Measurements from ENCODE around the gene RNF217.
"Not testable (repeated sequence)": the region's sequence is repeated elsewhere in the genome, so short reads cannot be mapped to it uniquely, and the experiment has no call there.

Gene RNF217

DNA sequence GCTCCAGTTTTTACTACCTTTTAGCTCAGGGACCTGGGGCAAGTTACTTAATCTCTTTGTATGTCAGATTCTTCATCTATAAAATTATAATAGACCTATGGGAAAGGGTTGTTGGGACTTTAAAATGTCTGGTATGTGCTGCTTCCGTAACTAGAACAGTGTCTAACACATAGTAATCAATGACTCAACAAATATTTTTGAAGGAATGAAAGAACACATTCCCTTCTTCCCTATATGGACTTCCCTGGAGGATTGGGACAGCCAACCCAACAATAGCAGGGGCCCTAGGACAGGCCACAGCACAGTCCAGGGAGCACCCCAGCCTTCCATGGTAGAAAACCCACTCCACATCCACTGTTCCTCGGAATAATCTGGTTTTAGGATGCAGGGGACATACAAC, 140.7 kb downstream of the RNF217 start:
- DNase-seq: no peak

DNA sequence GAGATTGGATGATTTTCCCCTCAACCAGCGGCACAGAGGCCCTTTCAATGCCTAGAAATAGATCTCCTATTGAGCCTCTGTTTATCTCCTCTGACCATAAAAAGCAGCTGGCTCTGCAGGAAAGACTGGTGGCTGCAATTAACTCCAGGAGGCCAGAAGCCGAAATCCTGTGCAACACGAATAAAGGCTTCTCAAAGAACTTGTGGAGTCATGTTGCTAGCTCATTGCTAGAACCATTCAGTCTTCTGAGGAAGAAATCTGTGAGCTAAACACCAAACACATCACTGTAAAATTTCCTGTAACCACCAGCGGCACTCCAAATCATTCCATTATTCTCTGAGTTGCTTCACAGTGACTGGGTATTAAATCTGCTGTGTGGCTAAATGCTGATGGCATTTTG, 142.2 kb downstream of the RNF217 start:
- no peak for DNase-seq

DNA sequence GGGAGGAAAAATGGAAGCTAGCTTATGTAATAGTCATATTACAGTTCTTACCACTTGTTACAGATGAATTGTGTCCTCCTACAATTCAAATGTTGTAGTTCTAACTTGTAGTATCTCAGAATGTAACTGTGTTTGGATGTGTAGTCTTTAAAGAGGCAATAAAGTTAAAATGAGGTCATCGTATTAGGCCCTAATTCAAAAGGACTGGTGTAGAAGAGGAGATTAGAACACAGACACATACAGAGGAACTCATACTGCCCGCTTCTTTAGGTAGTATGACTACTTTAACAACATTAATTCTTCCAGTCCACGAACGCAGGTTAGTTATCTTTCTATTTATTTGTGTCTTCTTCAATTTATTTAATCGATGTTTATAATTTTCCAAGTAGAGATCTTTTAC, 144.8 kb downstream of the RNF217 start:
- DNase-seq: no peak

DNA sequence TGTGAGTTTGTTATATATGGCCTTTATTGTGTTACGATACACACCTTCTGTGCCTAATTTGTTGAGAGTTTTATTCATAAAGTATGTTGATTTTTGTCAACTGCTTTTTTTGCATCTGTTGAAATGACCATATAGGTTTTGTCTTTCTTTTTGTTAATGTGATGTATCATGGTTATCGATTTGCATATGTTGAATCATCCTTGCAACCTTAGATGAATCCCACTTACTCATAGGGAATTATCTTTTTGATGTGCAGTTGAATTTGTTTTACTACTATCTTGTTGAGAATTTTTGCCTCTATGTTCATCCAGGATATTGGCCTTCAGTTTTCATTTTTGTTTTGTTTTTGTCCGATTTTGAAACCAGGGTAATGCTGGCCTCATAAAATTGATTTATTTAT, 145.7 kb downstream of the RNF217 start:
- no peak for DNase-seq

DNA sequence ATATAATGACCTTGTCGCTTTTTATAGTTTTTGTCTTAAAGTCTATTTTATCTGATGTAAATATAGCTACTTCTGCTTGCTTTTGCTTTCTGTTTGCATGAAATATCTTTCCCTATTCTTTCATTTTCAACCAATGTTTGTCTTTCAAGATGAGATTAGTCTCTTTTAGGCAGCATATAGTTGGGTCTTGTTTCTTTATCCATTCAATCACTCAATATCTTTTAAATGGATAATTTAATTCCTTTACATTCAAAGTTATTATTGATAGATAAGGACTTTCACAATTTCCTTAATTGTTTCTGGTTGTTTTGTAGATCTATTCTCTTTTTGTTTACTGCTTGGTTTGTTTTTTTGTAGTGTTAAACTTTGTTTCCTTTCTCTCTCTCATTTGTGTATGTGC, 147.8 kb downstream of the RNF217 start:
- DNase-seq: no peak

DNA sequence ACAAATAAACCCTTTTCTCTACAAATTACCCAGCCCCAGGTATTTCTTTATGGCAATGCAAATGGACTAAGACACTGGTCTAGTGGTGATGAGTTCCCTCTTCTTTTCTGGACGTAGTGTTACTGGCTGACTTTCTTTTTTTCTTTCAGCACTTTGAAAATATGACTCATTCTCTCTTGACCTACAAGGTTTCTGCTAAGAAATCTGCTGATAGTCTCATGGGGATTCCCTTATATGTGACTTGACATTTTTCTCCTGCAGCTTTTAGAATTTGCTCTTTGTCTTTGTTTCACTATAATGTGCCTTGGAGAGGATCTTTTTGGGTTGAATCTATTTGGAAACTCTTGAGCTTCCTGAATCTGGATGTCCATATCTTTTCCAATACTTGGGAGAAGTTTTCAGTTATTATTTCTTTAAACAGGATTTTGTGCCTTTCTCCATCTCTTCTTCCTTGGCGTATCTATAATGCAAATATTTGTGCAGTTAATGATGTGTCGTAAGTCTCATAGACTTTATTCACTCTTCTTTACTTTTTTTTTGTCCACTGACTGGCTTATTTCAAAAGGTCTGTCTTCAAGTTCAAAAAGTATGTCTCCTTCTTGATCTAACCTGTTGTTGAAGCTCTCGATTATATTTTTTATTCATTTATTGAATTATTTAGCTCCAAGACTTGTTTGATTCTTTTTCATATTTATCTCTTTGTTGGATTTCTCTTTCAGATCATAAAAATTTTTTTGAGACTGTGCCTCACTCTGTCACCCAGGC, 149.2 kb downstream of the RNF217 start:
- no peak for DNase-seq

DNA sequence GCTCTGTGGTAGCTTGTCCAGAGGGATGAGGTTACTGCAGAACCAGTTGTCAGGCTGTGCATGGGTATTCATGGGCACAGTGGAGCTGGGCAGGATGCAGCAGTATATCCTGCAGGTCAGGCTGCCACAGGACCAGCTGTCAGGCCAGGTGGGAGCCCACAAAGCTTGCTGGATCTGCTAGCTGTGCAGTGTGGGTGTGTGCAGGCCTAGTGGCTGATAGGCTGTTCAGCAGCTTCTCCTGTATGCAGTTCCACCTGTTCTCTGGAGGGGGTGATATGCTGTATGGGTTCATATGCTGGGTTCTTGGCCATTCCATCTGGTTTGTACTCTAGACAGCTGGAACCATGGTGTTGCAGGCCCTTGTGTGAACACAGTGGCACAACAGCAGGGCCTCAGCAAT, 150.7 kb downstream of the RNF217 start:
- DNase-seq: no peak

DNA sequence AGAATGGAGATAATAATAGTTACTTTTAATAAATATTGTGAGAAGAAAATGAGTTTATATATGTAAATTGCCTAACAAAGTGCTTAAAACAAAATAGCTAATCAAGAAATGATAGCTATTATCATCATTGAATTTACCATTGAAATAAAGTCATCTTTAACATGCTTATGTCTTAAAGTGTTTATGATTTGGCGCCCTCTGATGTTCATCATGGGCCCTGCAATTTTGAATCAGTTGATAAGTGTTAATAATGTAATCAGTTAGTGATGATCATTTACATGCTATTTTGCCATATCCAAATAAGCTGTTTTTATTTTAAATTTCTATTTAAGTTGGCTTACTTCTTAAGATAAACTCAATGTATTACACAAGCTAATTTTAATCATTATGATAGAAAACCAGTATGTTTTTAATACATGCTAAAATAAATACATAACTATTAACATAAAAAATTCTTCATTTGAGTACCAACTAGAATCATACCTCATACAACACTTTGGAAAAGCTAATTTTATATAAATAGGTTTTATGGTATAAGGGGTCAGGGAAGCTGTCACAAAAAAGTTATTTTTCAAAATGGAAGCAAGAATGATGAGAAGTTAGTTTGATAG, 152.1 kb downstream of the RNF217 start:
- peak; percentile 17 for DNase-seq

DNA sequence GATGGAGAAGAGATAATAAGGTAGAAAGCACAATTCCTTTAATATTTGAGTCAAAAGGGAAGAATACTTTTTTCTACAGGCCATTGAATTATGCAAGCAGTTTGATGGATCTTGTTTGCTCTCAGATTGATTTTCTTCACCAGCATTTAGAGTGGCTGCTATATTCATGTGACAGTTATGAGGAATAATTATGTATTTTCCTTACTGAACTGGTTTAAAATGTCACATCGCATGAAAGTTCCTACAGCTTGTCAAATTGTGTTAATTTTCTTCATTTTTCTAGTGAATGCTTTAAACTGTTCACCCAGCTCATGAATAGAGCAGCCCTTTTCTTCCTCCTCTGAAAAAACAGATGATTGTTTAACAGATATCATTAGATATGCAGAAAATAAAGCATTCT, 153.9 kb downstream of the RNF217 start:
- no peak for DNase-seq

DNA sequence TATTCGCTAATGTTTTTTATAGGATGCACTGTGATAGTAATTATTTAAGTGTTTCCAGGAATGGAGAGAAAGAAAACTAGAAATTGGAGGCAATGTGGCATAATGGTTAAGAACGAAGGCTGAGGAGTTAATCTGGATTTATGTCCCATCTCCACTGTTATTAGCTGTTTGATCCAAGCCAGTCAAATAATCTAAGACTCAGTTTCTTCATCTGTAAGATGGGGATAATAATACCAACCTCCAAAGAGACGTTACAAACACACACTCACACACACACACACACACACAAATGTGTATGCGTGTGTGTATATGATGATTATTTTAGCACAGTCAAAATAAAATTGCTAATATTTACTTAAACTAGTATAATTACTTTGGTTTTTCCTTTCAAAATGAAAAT, 154.5 kb downstream of the RNF217 start:
- DNase-seq: no peak

DNA sequence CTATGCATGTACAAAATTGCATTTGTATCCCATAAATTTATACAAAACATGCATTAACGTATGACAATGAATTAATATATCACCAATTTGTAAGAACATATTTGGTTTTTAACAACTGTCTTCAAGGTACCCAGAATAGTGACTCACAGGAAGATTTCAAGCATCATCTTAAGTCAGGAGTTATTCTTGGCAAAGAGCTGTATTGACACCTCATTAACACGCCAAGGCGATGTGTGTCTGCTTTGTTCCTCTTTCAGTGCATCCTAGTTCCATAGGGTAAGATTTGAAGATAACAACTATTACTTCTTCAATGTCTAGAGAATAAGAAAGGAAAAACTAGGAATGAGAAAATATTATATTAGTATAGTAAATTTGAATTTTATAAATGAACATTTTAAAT, 155.6 kb downstream of the RNF217 start:
- DNase-seq: no peak

DNA sequence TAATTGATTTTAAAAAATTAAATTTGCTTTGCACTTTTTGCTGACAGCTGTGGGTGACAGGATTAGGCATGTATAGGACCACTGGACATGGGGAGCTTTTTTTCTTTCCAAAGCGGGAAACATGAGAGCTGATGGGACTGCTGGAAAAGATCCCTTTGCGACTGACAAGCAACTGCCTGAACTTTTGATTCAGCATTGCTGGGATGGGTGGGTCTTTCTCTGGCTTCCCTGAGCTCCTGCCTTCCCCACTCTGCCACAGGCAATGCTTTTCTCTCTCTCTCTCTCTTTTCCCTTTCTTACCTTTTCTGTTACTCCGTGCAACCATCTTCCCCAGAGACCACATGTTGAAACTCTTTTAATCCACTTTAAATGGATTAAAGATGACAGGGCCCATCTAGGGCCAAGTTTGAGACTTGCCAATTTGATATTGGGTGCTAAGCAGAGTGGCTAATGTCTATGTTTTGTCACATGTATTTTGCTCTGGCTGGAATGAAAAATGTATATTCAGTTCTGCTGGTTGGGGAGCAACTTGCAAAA, 157.9 kb downstream of the RNF217 start:
- DNase-seq: no peak

DNA sequence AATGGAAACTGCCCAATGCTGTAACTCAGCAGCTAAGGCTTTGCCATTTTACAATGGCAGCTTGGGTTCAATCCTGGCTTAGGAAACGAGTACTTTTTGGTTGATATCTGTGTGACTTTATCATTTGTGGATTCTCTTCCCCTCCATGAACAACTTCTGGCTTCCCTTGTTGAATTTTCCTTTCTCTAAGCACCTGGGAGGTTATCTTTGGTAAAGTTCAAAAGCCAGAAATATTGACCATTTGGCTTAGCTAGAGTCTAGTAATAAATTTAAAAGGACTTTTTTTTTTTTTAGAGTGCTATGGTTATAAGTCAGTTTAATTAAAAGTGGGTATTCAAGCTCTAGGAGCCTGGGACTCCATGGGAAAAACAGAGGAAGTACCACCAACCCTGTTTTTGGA, 159.7 kb downstream of the RNF217 start:
- no peak for DNase-seq

DNA sequence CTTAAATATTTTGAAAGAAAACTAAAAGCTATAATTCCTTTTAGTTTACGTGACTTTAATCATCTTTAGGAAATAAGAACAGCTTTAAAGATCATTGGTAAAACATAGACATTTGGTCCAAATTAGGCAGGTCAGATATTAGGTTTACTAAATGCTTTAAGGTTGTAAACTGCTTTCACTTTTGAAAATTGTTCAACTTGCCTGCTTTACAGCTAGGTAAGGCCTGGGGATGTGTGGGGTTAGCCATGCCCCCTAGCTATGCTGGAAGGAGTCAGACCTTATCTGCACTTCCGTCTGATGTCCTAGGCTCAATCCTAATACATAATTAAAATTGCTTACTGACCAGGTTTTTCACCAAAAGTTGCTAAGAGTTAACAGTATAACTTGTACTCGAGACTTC, 160.8 kb downstream of the RNF217 start:
- no peak for DNase-seq

DNA sequence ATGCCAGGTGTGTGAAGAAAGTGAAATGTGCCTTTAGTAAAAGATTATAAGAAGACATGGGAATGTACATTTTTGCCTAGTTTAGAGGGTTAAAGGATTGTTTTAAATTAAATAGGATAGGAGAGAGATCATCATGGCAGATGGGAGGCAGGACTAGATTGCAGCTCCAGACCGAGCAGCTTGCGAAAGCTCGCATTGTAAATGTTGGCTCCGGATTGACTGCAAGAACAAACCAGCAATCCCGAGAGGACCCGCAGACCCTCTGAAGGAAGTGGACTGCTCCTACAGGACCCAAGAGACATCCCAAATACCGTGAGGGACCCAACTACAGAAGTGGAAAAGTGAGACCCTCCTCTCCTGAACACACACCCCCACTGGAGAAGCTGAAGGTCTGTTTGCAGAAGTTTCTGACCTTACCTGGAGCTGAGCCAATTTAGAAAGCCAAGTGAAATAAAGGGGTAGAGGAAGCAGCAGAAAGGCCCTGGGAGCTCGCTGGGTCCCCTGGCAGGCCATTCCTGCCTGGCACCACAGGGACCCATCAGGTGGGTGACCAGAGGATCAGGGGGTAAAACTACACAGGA, 161.3 kb downstream of the RNF217 start:
- DNase-seq: no peak

DNA sequence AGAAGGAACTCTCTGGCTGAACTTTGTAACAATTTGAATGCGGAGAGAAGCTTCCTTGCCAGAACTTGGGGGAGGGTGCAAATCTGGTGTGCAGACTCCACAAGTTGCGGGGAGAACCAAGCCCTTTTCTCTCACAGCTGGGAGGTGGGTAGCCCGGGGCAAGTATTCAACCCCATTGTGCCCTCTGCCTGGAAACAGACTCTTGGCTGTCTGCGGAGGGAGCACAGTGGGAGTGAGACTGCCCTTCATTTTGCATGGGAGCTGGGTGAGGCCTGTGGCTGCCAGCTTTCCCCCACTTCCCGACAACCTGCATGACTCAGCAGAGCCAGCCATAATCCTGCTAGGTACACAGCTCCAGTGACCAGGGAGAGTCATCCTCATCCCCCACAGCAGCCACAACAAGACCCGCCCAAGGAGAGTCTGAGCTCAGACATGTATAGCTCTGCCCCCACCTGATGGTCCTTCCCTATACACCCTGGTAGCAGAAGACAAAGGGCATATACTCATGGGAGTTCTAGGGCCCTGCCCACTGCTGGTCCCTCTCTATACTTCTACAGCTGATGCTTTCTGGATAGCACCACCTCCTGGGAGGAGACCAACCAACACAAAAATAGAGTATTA, 161.9 kb downstream of the RNF217 start:
- no peak for DNase-seq

DNA sequence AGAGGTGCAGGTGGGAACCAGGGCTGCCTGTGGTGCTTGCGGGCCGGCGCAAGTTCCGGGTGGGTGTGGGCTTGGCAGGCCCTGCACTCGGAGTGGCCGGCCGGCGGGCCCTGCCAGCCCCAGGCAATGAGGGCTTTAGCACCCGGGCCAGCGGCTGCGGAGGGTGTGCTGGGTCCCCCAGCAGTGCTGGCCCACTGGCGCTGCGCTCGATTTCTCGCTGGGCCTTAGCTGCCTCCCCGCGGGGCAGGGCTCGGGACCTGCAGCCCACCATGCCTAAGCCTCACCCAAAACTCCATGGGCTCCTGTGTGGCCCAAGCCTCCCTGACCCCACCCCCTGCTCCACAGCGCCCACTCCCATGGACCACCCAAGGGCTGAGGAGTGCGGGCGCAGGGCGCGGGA, 163.6 kb downstream of the RNF217 start:
- DNase-seq: not testable (repeated sequence)

DNA sequence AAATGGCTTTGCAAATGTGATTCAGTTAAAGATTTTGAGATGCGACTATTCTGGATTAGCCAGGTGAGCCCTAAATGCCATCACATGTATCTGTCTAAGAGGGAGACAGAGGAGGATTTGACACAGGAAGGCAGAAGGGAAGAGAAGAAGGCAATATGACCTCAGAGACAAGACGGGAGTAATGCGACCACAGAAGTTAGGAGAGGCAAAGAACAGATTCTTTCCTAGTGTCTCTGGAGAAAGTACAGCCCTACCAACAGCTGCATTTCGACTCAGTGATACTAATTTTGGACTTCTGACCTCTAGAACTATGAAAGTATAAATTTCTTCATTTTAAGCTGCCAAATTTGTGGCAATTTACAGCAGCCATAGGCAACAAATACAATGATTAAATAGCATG, 167.1 kb downstream of the RNF217 start:
- DNase-seq: no peak

DNA sequence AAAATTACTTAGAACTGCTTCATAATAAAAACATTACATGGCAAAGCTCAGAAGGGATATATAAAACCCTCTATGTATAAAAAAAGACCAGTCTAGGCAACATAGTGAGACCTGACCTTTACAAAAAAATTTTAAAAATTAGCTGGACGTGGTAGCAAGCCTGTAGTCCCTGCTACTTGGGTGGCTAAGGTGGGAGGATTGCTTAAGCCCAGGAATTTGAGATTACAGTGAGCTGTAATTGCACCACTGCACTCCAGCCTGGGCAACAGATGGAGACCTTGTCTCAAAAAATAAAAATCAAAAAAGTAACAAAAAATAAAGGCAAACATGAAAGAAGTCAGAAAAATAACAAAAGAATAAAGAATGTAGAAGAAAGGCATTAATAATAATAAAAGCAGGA, 169.8 kb downstream of the RNF217 start:
- DNase-seq: no peak

DNA sequence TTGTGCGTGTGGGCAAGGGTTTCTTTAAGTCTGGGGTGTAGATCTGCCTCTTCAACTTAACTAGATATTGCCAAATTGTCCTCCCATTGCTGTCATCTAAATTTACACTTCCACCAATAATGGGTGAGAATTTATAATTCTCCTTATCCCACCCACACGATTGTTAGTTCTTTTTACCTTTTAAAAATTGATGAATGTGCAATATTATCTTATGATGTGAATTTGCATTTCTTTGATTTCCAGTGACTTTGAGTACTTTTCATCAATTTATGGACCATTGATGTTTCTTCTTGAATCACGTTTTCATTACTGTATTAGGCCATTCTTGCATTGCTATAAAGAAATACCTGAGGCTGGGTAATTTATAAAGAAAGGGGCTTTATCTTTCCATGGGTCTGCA, 174.1 kb downstream of the RNF217 start:
- no peak for DNase-seq

DNA sequence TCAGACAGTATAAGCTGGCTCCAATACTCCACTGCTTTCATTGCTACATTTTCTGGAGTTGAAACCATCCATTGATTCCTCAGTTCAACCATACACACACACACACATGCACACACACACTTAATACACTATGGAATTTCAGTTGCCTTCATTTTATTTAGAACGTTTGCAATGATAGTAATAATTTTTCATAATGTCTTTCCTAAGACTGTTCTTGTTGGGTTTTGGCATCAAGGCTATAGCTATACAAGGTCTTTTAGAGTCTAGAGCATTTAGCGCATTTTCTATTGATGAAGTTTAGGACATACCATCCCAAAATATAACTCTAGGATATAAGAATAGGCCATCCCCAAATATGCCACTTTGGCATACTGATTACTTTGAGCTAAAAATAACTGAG, 175.8 kb downstream of the RNF217 start:
- DNase-seq: no peak

DNA sequence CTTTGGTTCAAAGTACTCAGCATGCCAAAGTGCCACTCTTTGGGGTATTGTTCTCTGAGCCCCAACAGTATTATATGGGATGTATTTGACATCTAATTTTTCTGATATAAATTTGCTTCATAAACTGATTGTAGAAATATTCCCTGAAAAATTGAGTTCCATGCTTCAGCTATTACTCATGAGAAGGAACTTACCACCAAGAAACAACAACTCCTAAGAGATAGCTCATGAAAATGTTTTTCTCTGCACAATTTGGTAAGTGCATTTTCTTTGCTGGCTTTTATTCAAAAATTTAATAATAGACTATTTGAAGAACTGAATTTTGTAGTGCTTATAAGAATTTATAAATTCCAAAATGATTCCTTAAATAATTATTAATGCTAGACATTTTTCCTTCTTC, 178.6 kb downstream of the RNF217 start:
- DNase-seq: no peak

All from activated T-cell treated with anti-CD3 and anti-CD28 coated beads for 4 hours (primary cell).